ENCODE data around the gene TCIRG1.

The TCIRG1 gene

DNA sequence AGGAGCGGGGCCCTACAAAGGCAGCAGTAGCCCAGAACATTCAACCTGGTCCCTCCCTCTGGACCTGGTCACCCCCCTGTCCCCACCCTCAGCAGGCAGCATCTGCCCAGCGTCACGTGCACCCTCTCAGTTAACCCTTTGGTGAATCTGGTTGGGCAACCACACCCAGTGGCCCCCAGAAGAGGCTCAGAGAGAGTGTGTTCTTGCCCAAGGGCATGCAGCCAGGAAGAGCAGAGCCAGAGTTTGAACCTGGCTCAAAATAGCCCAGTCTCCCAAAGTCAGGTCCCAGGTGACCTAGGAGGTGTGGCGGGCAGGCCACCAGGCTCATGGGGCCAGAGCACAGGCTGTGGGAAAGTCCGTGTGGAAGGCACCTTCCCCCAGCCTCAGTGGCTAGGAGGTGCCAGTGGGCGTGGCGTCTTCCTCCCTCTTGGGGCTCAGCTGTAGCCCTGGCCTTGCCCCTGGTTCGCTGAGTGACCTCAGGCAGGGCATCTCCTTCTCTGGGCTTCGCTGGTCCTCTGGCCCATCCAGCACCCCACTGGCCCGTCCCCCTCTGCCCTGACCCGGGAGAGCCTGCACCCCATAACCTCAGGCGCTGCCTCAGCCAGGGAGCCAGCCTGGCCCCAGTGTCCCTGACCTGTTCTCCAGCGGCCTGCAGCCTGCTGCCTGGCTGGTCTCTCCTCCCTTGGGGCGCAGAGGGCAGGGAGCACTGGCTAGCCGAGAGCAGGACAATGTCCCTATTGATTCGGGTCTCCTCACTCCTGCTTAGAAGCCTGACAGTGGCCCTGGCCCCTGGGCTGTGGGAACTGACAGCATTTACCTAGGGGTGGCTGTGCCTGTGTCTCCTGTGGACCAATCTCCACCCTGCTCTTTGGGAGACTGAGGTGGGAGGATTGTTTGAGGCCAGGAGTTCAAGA lies 21.7 kb upstream of the TCIRG1 start:
- DNase-seq = no peak

DNA sequence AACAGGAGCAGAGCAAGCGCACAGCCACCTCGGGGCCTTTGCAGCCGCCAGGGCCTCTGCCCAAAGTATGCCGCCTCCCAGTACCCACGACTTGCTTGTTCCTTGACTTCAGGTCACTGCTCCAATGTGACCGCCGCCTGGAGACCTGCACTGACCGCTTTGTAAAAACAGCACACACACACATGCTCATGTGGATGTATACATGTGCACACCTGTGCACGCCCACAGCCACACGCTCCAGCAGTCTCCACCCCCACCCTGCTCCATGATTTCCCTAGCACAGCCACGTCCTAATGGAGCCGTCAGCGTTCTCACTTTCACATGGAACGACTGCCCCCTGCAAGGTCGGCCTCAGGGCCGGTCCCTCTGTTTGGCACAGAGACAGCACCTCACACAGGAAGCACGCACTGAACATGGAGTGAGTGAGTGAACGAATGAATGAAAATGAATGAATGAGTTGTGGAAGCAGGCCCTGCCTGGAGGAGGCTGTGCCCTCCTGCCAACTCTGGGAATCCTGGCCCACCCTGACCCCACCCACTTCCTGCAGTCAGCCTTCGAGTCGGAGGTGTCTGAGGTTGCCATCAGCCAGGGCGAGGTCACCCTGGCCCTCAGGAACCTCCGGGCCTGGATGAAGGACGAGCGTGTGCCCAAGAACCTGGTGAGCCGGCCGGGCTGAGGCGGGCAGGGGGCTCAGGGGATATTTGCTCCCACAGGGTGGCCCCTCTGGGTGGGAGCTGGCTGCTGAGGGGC lies 20.7 kb upstream of the TCIRG1 start:
- no peak for DNase-seq

DNA sequence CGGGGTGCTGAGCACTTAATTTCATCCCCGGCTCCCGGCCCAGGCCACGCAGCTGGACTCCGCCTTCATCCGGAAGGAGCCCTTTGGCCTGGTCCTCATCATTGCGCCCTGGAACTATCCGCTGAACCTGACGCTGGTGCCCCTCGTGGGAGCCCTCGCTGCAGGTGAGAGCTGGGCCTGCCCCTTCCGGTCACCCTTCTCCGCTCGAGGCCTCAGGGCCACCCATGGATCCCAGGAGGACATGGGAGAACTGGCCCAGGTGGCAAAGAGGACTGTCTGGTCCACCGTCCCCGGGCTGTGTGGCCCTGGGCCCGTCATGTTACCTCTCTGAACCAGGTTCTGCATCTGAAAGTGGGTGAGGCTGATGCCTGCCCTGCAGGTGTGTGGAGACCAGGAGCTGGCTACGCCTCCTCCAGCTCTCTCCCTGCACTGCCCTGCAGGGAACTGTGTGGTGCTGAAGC lies 20.1 kb upstream of the TCIRG1 start:
- no peak for DNase-seq

DNA sequence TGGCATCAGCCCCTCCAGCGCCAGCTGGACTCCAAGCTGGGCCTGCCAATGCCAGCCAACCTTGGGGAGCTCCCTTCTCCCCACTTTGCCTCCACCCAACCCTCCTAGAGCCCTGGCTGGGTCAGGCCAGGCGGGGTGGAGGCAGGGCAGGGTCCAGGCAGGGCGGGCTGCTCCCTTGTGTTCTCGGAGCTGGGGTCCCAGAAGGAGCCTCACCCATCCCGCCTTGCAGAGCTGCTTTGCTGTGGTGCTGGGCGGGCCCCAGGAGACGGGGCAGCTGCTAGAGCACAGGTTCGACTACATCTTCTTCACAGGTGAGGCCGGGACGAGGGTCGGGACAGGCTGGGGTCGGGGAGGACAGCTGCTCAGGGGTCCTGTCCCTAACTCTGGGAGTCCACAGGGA lies 19.3 kb upstream of the TCIRG1 start:
- no peak for DNase-seq

DNA sequence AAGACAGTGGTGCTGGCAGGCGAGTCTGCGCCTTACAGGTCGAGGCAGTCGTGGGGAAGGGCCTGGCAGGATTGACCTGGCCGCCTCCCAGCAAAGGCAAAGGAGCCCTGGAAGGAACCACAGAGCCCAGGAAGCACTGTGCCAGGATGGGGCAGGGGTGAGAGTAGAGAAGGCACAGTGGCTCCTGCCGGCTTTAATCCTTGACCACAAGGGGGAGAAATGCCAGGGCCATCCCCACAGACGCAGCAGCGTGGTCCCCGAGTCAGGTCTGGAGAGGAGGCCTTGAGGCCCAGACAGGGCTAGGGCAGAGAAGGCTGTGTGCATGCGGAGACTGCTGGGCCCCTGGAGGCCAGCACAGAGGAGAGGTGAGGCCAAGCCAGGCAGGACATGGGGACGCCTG lies 18.2 kb upstream of the TCIRG1 start:
- no peak for DNase-seq

DNA sequence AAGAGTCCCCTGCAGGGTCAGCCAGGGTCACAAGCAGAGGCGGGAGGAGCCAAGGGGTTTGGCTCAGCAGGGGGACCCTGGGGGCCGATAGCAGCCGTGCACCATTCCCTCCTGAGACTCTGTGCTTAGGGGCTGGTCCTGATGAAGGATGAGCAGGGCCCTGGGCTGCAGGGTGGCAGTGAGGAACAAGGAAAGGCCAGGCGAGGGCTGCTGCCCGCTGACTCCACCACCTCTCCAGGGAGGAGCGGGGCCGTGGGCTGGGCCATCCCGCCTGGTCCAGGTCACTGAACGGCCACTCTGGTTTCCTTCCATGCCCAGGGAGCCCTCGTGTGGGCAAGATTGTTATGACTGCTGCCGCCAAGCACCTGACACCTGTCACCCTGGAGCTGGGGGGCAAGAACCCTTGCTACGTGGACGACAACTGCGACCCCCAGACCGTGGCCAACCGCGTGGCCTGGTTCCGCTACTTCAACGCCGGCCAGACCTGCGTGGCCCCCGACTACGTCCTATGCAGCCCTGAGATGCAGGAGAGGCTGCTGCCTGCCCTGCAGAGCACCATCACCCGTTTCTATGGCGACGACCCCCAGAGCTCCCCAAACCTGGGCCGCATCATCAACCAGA lies 17.5 kb upstream of the TCIRG1 start:
- no peak for DNase-seq

DNA sequence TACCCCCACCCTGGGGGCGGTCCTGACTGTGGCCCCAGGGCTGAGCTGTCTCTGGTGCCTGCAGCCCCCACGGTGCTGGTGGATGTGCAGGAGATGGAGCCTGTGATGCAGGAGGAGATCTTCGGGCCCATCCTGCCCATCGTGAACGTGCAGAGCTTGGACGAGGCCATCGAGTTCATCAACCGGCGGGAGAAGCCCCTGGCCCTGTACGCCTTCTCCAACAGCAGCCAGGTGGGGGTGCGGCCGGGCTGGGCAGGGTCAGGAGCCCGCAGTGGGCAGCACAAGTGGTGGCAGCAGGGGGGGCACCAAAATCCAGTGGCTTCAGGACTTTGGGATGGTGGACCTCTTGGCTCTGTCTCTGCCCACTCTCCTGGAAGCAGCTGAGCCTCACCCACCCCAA lies 16.3 kb upstream of the TCIRG1 start:
- DNase-seq = no peak

DNA sequence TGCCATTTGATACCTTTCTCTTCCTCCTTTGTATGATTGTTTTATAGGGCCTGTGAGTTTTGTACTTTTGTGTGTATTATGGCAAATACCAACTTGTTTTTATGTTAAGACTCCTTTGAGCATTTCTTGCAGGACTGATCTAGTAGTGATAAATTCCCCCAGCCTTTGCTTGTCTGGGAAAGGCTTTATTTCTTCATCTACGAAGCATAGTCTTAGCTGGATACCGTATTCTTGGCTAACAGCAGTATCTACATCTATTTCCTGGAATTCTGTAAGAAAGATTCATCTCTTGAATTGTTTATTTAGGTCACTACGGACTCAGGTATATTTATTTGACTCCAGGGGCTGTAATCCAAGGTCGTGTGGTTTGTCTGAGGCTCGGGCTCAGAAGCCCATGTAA lies 14.3 kb upstream of the TCIRG1 start:
- no peak for DNase-seq

DNA sequence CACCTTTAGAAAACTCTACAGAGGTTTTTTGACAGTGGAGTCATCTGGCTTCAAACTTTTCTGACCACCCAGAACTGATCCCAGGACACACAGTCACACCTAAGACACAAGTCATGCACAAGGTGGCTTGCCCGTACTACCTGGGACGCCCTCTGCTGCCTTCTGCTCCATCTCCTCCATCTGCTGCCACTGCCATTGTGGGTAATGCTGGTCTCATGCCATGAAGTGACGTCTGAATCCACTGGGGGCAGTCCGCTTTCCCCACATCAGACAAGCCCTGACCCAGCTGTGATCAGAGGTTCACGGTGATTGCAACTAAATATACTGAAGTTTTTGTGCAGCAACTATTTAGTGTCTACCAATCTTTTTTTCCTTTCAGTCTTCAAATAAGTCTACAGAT lies 13.8 kb upstream of the TCIRG1 start:
- DNase-seq = no peak

DNA sequence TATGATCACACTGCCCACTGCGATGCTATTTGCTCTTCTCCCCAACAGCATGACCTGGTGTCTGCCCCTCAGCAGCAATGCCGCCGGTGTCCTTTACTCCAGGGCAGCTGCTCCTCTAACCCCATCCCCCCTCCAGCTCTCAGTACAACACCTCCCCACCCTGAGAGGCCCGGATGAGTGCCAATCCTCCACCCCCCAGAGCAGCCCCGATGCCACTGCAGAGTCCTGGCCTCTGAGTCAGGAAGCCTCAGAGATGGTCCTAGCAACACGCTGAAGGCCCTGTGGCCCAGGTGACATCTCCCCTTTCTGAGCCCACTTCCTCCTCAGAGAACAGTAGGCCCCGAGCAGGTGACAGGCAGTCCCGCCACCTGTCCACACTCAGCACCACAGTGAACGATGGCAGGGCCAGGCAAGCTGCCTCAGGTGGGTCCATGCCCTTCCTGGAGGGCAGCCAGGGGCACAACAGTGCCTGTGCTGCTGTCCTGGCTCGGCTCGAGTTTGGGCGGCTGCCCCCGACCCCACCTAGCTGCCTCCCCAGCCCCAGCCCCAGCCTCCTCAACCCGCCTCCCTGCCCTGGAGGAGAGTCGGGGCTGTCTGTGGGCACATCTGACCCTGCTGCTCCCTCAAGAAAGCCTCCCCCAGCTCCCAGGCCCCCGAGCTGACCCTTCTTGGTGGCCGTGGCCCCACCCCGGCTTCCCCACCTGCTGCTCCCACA lies 12.3 kb upstream of the TCIRG1 start:
- DNase-seq = no peak

DNA sequence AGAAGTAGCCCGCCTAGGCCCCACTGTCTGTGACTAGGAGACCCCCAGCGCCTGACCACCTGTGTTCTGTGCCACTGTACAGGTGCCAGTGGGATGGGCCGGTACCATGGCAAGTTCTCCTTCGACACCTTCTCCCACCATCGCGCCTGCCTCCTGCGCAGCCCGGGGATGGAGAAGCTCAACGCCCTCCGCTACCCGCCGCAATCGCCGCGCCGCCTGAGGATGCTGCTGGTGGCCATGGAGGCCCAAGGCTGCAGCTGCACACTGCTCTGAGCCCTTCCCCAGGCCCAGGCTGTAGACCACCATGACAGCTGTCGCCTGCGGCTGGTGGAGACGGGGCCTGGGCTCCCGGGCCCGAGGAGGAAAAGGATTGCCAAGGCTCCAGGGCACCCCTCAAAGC lies 11.2 kb upstream of the TCIRG1 start:
- no peak for DNase-seq

GRCh38 chr11:68028802-68029545 lies 9.9 kb upstream of the TCIRG1 start:
- DNase-seq = no peak

DNA sequence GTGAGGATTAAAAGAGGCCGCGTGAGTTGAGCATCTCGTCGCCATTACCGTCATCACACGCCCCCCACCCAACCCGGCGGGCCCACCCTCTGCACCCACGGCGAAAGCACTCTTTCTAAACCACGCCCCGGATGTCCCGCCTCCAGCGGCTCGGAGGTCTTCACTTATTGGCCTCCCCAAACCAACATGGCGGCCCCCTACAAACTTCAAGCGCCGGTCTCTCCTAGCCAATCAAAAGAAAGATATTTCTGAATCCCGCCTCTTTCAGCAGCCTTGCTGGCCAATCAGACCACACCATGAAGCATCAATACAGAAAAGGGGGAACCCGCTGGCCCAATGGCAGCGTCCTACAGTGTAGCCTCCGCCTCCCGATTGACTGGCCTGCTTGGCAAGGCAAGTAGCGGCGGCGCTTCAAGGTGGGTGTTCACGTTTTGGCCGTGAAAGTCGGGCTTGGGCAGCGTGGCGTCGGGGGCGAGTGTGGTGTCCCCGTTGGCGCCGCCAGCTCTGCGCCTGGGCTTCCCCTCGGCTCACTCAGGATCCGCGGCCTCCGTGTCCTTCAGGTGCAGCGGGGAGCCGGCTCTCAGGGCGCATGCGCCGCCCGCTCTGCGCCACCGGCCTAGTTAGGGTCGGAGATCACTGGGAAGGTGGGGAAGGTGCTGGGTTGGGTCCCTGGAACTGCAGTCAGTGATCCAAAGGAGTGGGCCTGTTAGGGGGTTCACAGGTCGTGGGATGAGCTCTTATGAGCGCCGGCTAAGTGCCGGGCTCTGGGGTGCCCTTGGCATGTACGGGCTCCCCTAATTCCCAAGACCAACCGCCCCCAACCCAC lies 8.3 kb upstream of the TCIRG1 start, which contains the start of gene NDUFS8:
TSS of gene NDUFS8 (plus strand) at position 364 of the 826 bp plus-strand sequence. CDS start 1,471 bp downstream, outside the sequence.
- peak; percentile 81 for DNase-seq

- no peak for DNase-seq
These were observed 7.7 kb upstream of the TCIRG1 start for GRCh38 chr11:68031144-68031464.

DNA sequence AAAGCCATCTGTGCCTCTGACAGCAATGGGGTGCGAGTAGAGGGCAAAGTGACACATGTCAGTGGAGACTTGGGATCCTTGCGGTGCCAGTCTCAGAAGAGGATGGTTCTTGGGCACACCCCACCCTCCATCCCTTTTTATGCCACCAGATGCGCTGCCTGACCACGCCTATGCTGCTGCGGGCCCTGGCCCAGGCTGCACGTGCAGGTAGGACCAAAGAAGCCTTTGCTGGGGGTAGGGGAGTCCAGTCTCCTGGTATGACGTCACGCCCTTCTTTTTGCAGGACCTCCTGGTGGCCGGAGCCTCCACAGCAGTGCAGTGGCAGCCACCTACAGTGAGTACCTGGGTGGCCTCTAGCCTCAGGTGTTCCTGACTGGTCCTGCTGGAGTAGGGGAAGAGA lies 6.8 kb upstream of the TCIRG1 start:
- DNase-seq = no peak

GRCh38 chr11:68032997-68033707 lies 5.7 kb upstream of the TCIRG1 start:
- DNase-seq = no peak

- no peak for DNase-seq
These were observed 5.1 kb upstream of the TCIRG1 start for GRCh38 chr11:68033708-68034045.

GRCh38 chr11:68035266-68035876 lies 3.5 kb upstream of the TCIRG1 start:
- DNase-seq = no peak

DNA sequence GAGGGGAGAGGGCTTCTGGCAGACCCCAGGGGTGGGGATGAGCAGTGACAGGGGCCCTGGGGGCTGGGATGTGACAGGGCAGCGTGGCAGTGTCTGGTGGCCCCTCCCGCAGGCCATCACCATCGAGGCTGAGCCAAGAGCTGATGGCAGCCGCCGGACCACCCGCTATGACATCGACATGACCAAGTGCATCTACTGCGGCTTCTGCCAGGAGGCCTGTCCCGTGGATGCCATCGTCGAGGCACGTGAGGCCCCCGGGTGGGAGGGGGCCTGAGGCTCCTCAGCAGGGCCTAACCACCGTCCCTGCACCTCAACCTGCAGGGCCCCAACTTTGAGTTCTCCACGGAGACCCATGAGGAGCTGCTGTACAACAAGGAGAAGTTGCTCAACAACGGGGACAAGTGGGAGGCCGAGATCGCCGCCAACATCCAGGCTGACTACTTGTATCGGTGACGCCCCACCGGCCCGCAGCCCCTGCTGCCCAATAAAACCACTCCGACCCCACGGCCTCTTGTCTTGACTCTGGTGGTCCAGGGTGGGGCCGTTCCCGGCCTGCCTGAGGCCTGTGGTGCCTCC lies 2.6 kb upstream of the TCIRG1 start:
- DNase-seq = no peak

- no peak for DNase-seq
These were observed 2.0 kb upstream of the TCIRG1 start for GRCh38 chr11:68036717-68037239.
